ENCODE data around the gene MET. TPM values are rescaled to one million over a fixed set of nuclear protein-coding genes. Genes with fewer than 3 reads are reported as not detected.

Gene MET
- total and polyA plus RNA-seq, 2 donors (not counting 3 experiments of a cell fraction or from before 2014, with no cell fraction given), result 21.1 to 44.5 TPM

DNA sequence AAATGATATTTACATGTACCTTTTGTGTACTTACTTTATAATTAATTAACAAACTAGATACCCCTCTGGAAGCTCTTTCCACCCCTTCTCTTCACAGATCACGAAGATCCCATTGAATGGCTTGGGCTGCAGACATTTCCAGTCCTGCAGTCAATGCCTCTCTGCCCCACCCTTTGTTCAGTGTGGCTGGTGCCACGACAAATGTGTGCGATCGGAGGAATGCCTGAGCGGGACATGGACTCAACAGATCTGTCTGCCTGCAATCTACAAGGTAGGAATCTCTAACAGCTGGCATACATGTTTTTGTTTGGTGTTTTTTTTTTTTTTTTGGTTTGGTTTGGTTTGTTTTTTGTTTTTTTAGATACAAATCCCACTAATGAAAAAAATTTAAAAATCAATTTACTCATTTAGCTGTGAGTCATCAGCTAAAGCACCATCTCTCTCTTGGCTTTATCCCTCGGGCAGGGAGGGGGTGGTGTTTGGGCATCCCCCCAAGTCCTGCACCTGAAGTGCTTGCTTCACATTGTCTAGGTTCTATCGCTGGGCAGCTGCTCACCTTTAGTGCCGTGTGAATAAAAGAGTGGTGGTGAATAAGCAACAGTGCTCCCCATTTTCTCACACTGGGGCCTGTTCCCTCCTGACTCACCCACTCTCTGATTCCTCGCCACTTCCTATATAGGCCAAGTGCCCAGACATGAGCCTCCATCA is 68.9 kb downstream of the MET start:
- dilution Hi-C loops (cut with MboI; ENCODE audit: extremely low pct_ligation_motif_present, low sequenced_read_pairs) (no loop called here), intact Hi-C loops (cut with micrococcal nuclease) (no loop called here)
- H3K9me1 ChIP-seq (replicated peaks; ENCODE audit: control insufficient read depth, extremely low read depth, insufficient read depth, low read length), result no peaks in the 10 kb centered on the region
- H3K4me1 ChIP-seq (ENCODE audit: control insufficient read depth, extremely low read depth, insufficient read depth, low read length), result peaks cover 31% of the 10 kb centered on the region
- H3K27ac ChIP-seq (ENCODE audit: insufficient read depth, low read depth, low read length), result no peak overlapping the region
- H3K4me3 ChIP-seq (replicated peaks in 1 of 3; ENCODE audit: insufficient read depth in 1 of 3, low read depth in 1 of 3, low read length in 3 of 3), result no peak overlapping the region
- CTCF ChIA-PET, result no interaction called here
- H3K36me3 ChIP-seq (ENCODE audit: control insufficient read depth in 2 of 2, extremely low read depth in 1 of 2, insufficient read depth in 2 of 2, low read length in 2 of 2), result peaks cover 0 to 4% of the 10 kb centered on the region in 2 experiments
- POLR2A ChIA-PET, result interaction anchor here (0.7 kb wide), 1 partner anchor 8 kb away, joined by 6 read pairs; no protein-coding TSS in a partner anchor
- no peak for FAIRE-seq
- H3K9me3 ChIP-seq (replicated peaks; ENCODE audit: control insufficient read depth, insufficient read depth, low read length), result no peaks in the 10 kb centered on the region
- H2AFZ ChIP-seq (ENCODE audit: low read depth, low read length), result no peak overlapping the region
- no peak overlapping the region for H3K4me2 ChIP-seq (ENCODE audit: insufficient read depth, low read length)
- DNase-seq (ENCODE audit: low read depth, low spot score), result no peak
- H4K20me1 ChIP-seq (replicated peaks; ENCODE audit: control insufficient read depth, extremely low read depth, insufficient read depth, low read length), result no peaks in the 10 kb centered on the region
- H3K79me2 ChIP-seq (ENCODE audit: control insufficient read depth, insufficient read depth, low read length), result no peaks in the 10 kb centered on the region
- no peak overlapping the region for H3K9ac ChIP-seq (replicated peaks; ENCODE audit: extremely low read depth, insufficient read depth, low read length)
- BruUV-seq (replicated peaks), result no TSS peak
- no peak for TF ChIP-seq JUN (IDR thresholded peaks at IDR 0.05; ENCODE audit: borderline replicate concordance, insufficient read depth, insufficient read length, low read depth)
- no peak for TF ChIP-seq EZH2 (IDR thresholded peaks at IDR 0.05; ENCODE audit: borderline replicate concordance, low read depth, low read length, severe bottlenecking)
- H3K27me3 ChIP-seq (ENCODE audit: control insufficient read depth in 2 of 2, insufficient read depth in 2 of 2, low read length in 2 of 2), result no peaks in the 10 kb centered on the region

GRCh38 chr7:116741625-116742316 is 69.8 kb downstream of the MET start:
- no peaks in the 10 kb centered on the region for H4K20me1 ChIP-seq (replicated peaks; ENCODE audit: control insufficient read depth, extremely low read depth, insufficient read depth, low read length)
- BruUV-seq (replicated peaks), result no TSS peak
- no peak overlapping the region for H3K27ac ChIP-seq (ENCODE audit: insufficient read depth, low read depth, low read length)
- TF ChIP-seq POLR2AphosphoS5 (IDR thresholded peaks at IDR 0.05; ENCODE audit: insufficient read depth, low read depth, low read length) (no peak), JUN (IDR thresholded peaks at IDR 0.05; ENCODE audit: borderline replicate concordance, insufficient read depth, insufficient read length, low read depth) (no peak), POLR2A (IDR thresholded peaks at IDR 0.05; ENCODE audit: low read depth, low read length) (no peak), GATA2 (IDR thresholded peaks at IDR 0.05; ENCODE audit: insufficient read depth, insufficient read length, low read depth, low read length) (no peak), EZH2 (IDR thresholded peaks at IDR 0.05; ENCODE audit: borderline replicate concordance, low read depth, low read length, severe bottlenecking) (no peak), MYC (IDR thresholded peaks at IDR 0.05; ENCODE audit: low read depth, low read length) (no peak), MAX (IDR thresholded peaks at IDR 0.05; ENCODE audit: insufficient read depth, insufficient read length) (no peak), FOS (IDR thresholded peaks at IDR 0.05; ENCODE audit: borderline replicate concordance, insufficient read depth, low read length) (no peak)
- TF ChIP-seq, protein P1, sequence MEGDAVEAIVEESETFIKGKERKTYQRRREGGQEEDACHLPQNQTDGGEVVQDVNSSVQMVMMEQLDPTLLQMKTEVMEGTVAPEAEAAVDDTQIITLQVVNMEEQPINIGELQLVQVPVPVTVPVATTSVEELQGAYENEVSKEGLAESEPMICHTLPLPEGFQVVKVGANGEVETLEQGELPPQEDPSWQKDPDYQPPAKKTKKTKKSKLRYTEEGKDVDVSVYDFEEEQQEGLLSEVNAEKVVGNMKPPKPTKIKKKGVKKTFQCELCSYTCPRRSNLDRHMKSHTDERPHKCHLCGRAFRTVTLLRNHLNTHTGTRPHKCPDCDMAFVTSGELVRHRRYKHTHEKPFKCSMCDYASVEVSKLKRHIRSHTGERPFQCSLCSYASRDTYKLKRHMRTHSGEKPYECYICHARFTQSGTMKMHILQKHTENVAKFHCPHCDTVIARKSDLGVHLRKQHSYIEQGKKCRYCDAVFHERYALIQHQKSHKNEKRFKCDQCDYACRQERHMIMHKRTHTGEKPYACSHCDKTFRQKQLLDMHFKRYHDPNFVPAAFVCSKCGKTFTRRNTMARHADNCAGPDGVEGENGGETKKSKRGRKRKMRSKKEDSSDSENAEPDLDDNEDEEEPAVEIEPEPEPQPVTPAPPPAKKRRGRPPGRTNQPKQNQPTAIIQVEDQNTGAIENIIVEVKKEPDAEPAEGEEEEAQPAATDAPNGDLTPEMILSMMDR (IDR thresholded peaks at IDR 0.05; ENCODE audit: extremely low read depth in 1 of 2, insufficient read depth in 1 of 2, low read depth in 1 of 2, low read length in 2 of 2), result no peak
- no peak overlapping the region for H3K4me2 ChIP-seq (ENCODE audit: insufficient read depth, low read length)
- no peak overlapping the region for H3K9ac ChIP-seq (replicated peaks; ENCODE audit: extremely low read depth, insufficient read depth, low read length)
- no peaks in the 10 kb centered on the region for H3K27me3 ChIP-seq (ENCODE audit: control insufficient read depth in 2 of 2, insufficient read depth in 2 of 2, low read length in 2 of 2)
- H3K9me3 ChIP-seq (replicated peaks; ENCODE audit: control insufficient read depth, insufficient read depth, low read length), result no peaks in the 10 kb centered on the region
- H3K4me3 ChIP-seq (replicated peaks in 1 of 3; ENCODE audit: insufficient read depth in 1 of 3, low read depth in 1 of 3, low read length in 3 of 3), result no peak overlapping the region
- POLR2A ChIA-PET, result no interaction called here
- CTCF ChIA-PET, result no interaction called here
- intact Hi-C loops (cut with micrococcal nuclease), result no loop called here
- H3K9me1 ChIP-seq (replicated peaks; ENCODE audit: control insufficient read depth, extremely low read depth, insufficient read depth, low read length), result no peaks in the 10 kb centered on the region
- H3K79me2 ChIP-seq (ENCODE audit: control insufficient read depth, insufficient read depth, low read length), result no peaks in the 10 kb centered on the region
- H3K36me3 ChIP-seq (ENCODE audit: control insufficient read depth in 2 of 2, extremely low read depth in 1 of 2, insufficient read depth in 2 of 2, low read length in 2 of 2), result peaks cover 0 to 4% of the 10 kb centered on the region in 2 experiments
- dilution Hi-C loops (cut with MboI; ENCODE audit: extremely low pct_ligation_motif_present, low sequenced_read_pairs), result no loop called here
- DNase-seq (ENCODE audit: low read depth, low spot score), result no peak
- no peak overlapping the region for H2AFZ ChIP-seq (ENCODE audit: low read depth, low read length)
- peaks cover 22% of the 10 kb centered on the region for H3K4me1 ChIP-seq (ENCODE audit: control insufficient read depth, extremely low read depth, insufficient read depth, low read length)
- FAIRE-seq, result no peak

Data from endothelial cell of umbilical vein (primary cell).